Esophagus (tissue), 2 donors: ENCODE results near the gene SMIM20. TPM values are rescaled to one million over a fixed set of nuclear protein-coding genes. Genes with fewer than 3 reads are reported as not detected.

ENCODE experiments used
- H3K27ac ChIP-seq, 2 donors: one replicate each; pipeline ENCODE4 v1.5.1; 2013; ENCODE audit warnings: low read depth in 2 of 2, mild to moderate bottlenecking in 2 of 2, inconsistent platforms in 1 of 2, low read length in 1 of 2, moderate library complexity in 1 of 2
- H3K27me3 ChIP-seq, 2 donors: one replicate each; pipeline ENCODE4 v1.6.1; 2013; ENCODE audit warnings: low read length in 2 of 2, control low read depth in 1 of 2, mild to moderate bottlenecking in 1 of 2; ENCODE audit not compliant: insufficient read depth in 2 of 2, control insufficient read depth in 1 of 2
- H3K36me3 ChIP-seq, 2 donors: one replicate each; pipeline ENCODE4 v1.6.1; 2013; ENCODE audit warnings: low read length in 1 of 2; ENCODE audit not compliant: control insufficient read depth in 2 of 2, insufficient read depth in 2 of 2
- H3K4me1 ChIP-seq, 2 donors: one replicate each; pipeline ENCODE4 v1.6.1; 2013; ENCODE audit warnings: low read length in 1 of 2; ENCODE audit not compliant: control insufficient read depth in 2 of 2, insufficient read depth in 2 of 2
- H3K4me3 ChIP-seq, 2 donors: one replicate each; pipeline ENCODE4 v1.5.1; 2013; ENCODE audit warnings: low read length in 2 of 2, mild to moderate bottlenecking in 2 of 2, low read depth in 1 of 2, moderate library complexity in 1 of 2
- H3K9me3 ChIP-seq, 2 donors: one replicate each; pipeline ENCODE4 v1.6.1; 2013; ENCODE audit warnings: mild to moderate bottlenecking in 2 of 2, low read depth in 1 of 2, low read length in 1 of 2, moderate library complexity in 1 of 2; ENCODE audit not compliant: control insufficient read depth in 2 of 2, insufficient read depth in 1 of 2
- WGBS, 2 donors: extraction: QIAGEN DNeasy Blood & Tissue Kit; methylation state at CpG; one replicate each; pipeline ENCODE4 v1.1.7; 2013; 5-methylcytosine and 5-hydroxymethylcytosine counted together
- polyA plus RNA-seq, 2 donors: library from polyadenylated mRNA; stranded (reverse); fragments of 200-250 nt; gene quantifications; one replicate each; pipeline ENCODE4 v1.2.3, GENCODE V29; 2013
- donor health status: healthy with polysubstance abuse.
- donor health status: Bipolar disorder and iron deficiency.

Gene SMIM20
- polyA plus RNA-seq, 2 donors: 8.7 to 15.9 TPM

DNA sequence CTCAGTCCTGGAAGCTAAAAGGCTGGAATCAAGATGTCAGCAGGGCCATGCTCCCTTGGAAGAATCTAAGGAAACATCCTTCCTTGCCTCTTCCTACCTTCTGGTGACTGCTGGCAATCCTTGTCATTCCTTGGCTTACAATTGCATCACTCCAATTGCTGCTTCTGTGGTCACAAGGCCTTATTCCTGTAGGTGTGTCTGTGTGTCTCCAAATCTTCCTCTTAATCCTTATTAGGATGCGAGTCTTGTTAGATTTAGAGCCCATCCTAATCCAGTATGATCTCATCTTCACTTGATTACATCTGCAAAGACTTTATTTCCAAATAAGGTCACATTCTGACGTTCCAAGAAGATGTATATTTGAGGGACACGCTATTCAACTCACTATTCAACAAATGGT lies 52.2 kb downstream of the SMIM20 start:
- Histone ChIP-seq H3K27me3 (no peaks in the 10 kb centered on the region), H3K4me1 (no peaks in the 10 kb centered on the region), H3K36me3 (no peaks in the 10 kb centered on the region), H3K9me3 (no peaks in the 10 kb centered on the region), H3K4me3 (no peak overlapping the region), H3K27ac (no peak overlapping the region)
- 78 to 86% methylated on average over 3 of the region's 3 CpGs for WGBS, 2 donors

DNA sequence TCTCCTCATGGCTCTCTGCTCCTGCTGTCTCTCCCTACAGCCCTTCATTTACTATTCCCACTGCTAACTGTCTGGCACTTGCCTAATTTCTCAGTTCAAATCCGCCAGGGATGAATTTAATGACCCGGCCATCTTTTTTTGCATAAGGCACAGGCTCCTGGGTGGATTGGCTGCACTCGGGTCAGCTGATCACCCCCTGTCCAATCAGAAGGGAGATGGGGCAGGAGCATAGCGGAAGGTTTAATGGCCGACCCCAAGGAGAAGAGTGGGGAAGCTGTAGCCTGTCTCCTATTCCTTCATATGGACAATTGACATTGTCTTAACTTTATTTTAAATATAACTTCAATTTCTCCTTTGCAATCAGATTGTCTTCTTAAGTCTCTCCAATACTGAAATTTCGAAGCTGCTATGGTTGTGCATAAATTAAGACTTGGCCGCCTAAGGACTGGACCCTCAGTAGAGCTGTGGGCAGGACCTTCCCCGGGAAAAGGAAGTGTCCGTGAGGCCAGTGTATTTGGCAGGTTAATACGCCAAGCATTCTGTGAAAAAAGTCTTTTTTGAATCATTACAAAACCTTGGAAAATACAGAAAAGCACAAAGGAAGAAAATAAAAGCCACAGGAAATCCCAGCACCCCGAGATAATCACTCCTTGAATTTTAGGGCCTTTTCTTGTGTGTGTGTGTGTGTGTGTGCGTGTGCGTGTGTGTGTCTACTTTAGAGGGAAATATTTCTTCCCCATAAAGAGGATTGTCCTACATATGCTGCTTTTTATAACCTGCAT lies 55.5 kb downstream of the SMIM20 start:
- Histone ChIP-seq H3K36me3 (no peaks in the 10 kb centered on the region), H3K27ac (no peak overlapping the region), H3K9me3 (no peaks in the 10 kb centered on the region), H3K4me1 (no peaks in the 10 kb centered on the region), H3K4me3 (no peak overlapping the region), H3K27me3 (no peaks in the 10 kb centered on the region)
- WGBS, 2 donors: 79 to 80% methylated on average over 13 of the region's 13 CpGs

DNA sequence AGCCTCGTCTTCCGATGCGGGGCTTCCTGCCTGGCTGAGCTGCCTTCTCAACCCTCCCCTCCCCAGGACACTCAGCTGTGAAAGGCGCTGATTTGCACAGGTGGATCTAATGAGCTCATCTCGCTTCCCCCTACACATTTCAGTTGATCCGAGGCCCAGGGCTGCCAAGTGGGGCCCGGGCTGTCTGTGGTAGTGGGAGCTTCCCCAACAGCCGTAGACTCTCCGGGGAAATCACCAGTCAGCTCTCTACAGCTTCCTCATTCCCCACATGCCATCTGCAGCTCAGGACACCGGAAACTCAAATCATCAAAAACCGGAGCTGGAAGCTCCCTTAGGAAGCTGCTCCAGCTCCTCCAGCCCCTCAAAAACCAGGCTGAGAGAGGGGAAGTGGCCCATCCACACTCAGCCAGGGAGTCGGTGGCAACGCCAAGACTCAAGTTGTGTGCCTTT lies 56.2 kb downstream of the SMIM20 start:
- Histone ChIP-seq H3K27ac (no peak overlapping the region), H3K4me3 (no peak overlapping the region), H3K9me3 (no peaks in the 10 kb centered on the region), H3K36me3 (no peaks in the 10 kb centered on the region), H3K27me3 (no peaks in the 10 kb centered on the region), H3K4me1 (no peaks in the 10 kb centered on the region)
- WGBS, 2 donors: 48 to 59% methylated on average over 13 of the region's 13 CpGs

DNA sequence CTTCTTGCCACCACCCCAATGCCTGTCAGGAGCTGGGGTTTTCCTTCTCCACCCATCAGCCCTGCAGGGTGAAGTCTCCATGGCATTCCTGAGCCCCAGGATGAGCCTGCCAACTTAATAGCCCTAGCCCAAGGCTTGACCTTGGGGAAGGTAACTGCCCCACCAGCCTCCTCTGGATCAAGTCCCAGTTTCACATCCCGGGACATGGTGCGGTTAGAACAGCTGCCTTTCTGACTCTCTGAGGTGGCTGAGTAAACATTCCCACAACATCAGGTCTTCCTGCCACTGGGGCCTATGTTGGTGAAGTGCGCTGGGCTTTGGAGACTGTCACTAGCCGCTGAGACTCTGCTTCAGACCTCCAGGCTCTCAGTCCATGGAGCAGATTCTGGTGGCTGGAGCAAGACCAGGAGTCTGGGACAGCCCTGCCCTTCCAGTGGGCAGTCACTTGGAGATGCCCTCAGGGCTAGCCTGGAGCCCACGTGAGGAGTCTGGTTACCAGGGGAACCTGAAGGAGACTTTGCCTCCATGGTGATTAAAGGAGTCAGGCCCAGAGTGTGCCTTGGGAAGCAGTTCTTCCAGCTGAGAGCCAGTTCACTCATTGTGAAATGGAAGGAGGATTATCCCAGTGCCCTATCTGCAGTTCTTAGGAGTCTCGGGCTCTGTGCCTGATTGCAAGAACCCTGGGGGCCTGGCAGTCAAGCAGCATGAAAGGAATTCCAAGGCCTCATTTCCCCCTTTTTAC lies 56.8 kb downstream of the SMIM20 start:
- no peaks in the 10 kb centered on the region for H3K36me3 ChIP-seq
- no peak overlapping the region for H3K27ac ChIP-seq
- 60 to 67% methylated on average over 6 of the region's 6 CpGs for WGBS, 2 donors
- no peaks in the 10 kb centered on the region for H3K9me3 ChIP-seq
- H3K4me1 ChIP-seq: no peaks in the 10 kb centered on the region
- H3K27me3 ChIP-seq: no peaks in the 10 kb centered on the region
- H3K4me3 ChIP-seq: no peak overlapping the region

DNA sequence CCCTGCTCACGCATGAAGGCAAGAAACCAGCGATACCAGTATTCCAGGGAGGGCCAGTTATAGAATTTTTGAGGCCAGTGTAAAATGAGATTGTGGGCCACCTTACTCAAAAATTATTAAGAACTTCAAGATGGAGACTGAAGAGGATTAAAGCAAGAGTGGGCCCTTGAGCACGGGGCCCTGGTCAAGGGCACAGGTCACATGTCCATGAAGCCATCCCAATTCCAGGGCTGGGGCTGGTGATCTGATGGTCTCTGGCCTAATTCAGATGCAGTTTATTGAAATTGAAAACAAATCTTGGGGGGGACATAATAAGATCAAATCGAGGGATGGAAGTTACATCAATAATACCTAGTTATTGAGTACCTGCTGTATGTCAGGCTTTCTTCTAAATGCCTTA lies 58.3 kb downstream of the SMIM20 start:
- no peak overlapping the region for H3K27ac ChIP-seq
- no peaks in the 10 kb centered on the region for H3K9me3 ChIP-seq
- H3K36me3 ChIP-seq: no peaks in the 10 kb centered on the region
- H3K4me3 ChIP-seq: no peak overlapping the region
- no peaks in the 10 kb centered on the region for H3K27me3 ChIP-seq
- no peaks in the 10 kb centered on the region for H3K4me1 ChIP-seq
- 91 to 97% methylated on average over 4 of the region's 4 CpGs for WGBS, 2 donors

DNA sequence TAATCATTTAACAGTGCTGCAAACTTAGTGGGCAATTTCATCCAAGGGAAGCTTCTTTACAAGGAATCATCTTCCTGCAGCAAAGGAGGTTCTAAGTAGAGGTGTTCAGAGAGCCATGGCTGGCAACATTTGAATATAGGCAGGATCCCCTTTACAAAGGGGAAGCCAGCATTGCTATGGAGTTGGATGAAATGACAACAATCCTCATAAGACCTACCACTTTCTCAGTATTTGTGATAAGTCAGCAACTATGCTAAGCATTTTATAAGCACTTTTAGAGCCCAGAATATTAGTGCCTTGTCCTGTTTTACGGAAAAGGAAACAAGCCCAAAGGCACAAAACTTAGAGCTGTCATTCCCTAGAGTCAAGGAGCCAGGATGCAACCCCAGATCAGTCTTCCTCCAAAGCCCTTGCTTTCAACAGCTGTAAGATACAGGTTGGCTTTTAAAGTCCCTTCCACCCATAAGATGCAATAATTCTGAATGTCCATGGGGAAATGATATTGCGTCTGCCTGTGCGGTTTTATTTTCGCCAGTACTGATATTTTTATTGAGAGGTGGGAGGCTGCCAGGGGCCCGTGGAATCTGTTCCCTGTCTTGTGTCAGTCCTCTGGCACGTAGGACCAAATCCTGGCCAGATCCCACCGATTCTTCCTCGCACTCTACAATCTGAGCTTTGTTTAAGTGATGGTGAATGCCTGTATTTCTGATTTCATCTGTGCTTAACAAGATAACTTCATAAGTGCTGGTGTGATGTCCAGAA lies 59.1 kb downstream of the SMIM20 start:
- WGBS, 2 donors: 67 to 72% methylated on average over 8 of the region's 8 CpGs
- Histone ChIP-seq H3K27me3 (no peaks in the 10 kb centered on the region), H3K9me3 (no peaks in the 10 kb centered on the region), H3K4me1 (no peaks in the 10 kb centered on the region), H3K27ac (no peak overlapping the region), H3K36me3 (no peaks in the 10 kb centered on the region), H3K4me3 (no peak overlapping the region)

DNA sequence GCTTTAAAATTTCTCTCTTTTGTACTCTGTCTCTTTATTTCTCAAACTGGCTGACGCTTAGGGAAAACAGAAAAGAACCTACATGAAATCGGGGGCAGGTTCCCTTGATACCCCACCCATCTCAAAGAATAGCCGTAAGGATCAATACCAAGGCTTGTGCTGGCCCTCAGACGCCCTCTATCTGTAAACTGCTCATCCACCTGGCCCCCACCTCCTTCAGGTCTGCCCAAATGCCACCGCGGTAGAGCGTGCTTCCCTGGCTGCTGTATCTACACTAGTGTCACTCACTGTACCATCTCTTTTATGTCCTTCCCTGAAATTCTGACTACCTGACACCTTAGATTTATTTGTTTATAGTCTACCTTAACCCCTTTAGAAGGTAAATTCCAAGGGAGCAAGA lies 62.8 kb downstream of the SMIM20 start:
- Histone ChIP-seq H3K9me3 (no peaks in the 10 kb centered on the region), H3K36me3 (no peaks in the 10 kb centered on the region), H3K27ac (no peak overlapping the region), H3K4me3 (no peak overlapping the region), H3K27me3 (no peaks in the 10 kb centered on the region), H3K4me1 (no peaks in the 10 kb centered on the region)
- WGBS, 2 donors: 72 to 80% methylated on average over 7 of the region's 7 CpGs

DNA sequence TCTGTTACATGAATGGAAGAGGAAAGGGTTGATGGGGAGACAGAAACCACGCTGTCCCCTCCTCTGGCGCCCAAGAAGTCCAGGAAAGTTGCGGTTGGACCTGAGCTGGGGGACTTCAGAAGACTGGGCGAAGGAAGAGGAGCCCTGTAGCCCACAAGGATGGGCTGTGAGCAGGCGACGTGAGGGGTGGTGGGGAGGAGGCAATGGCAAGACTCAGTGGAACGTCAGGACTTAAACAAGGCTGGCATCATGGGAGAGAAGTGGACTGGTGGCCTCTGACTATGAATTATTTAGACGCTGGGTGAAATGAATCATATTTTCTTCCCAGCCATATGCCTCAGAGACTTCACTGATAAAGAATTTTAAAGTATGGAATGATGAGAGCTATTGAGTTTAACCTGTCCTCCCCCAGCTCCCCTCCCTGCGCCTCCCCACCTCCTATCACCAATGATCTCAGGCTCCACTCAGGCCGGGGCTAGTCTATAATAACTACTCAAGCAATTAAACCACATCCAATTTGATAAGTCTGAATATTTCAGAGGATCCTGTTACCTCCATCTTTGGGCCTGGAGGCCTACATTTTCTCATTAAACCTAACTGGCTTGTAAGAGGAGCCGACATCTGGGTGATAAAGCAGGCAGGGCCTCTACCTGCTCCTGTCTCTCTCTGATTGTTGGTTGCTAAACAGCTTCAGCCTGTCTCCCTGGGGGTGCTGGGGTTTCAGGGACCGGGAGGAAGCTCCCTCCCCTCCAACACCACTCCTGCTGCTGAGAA lies 63.6 kb downstream of the SMIM20 start:
- no peaks in the 10 kb centered on the region for H3K4me1 ChIP-seq
- 90 to 91% methylated on average over 12 of the region's 12 CpGs for WGBS, 2 donors
- H3K4me3 ChIP-seq: no peak overlapping the region
- H3K9me3 ChIP-seq: no peaks in the 10 kb centered on the region
- no peaks in the 10 kb centered on the region for H3K27me3 ChIP-seq
- H3K36me3 ChIP-seq: no peaks in the 10 kb centered on the region
- no peak overlapping the region for H3K27ac ChIP-seq

DNA sequence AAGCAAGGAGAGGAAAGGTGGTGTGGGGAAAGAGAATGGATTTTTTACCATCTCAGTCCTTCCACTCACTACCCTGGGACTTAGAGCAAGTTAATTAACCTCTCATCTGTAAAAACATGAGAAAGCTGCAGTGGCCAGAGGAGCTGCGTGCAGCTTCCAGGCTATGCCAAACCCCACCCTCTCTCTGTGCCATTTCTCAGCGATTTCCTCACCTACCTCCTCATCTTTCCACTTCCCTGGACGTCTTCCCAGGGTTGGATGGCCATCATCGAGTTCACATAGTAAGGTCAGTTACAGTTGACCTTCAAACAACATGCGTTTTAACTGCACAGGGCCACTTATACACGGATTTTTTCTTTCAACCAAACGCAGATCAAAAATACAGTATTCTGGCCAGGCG lies 64.3 kb downstream of the SMIM20 start:
- Histone ChIP-seq H3K9me3 (no peaks in the 10 kb centered on the region), H3K4me1 (no peaks in the 10 kb centered on the region), H3K27ac (no peak overlapping the region), H3K4me3 (no peak overlapping the region), H3K36me3 (no peaks in the 10 kb centered on the region), H3K27me3 (no peaks in the 10 kb centered on the region)
- 66 to 68% methylated on average over 8 of the region's 8 CpGs for WGBS, 2 donors
